GM19463 (cell line): ENCODE measurements around the gene RAI1.
A peak's percentile ranks its signal among the peaks of the same experiment; 100 is the strongest.

Experiments
- ATAC-seq: cut with Tn5 transposase; IDR thresholded peaks from one replicate; pipeline ENCODE4 v1.9.1; 2021; ENCODE audit warnings: mild to moderate bottlenecking, moderate library complexity; ENCODE audit not compliant: unreplicated experiment

Gene RAI1

GRCh38 chr17:17780922-17781590, 99.8 kb downstream of the RAI1 start:
- no peak for ATAC-seq

- ATAC-seq, result no peak
Measured at GRCh38 chr17:17781591-17782496, 100.6 kb downstream of the RAI1 start.

- no peak for ATAC-seq
Measured at GRCh38 chr17:17782523-17783115, 101.4 kb downstream of the RAI1 start.

GRCh38 chr17:17783116-17783824, 102.0 kb downstream of the RAI1 start:
- ATAC-seq, result no peak

GRCh38 chr17:17783825-17784656, 102.8 kb downstream of the RAI1 start:
- no peak for ATAC-seq

- ATAC-seq, result no peak
Measured at GRCh38 chr17:17784657-17785267, 103.5 kb downstream of the RAI1 start.

- ATAC-seq, result no peak
Measured at GRCh38 chr17:17785407-17785806, 104.1 kb downstream of the RAI1 start.

- ATAC-seq, result no peak
Measured at GRCh38 chr17:17786998-17787397, 105.7 kb downstream of the RAI1 start.

- no peak for ATAC-seq
Measured at GRCh38 chr17:17787568-17787967, 106.3 kb downstream of the RAI1 start.

- ATAC-seq, result no peak
Measured at GRCh38 chr17:17788967-17789366, 107.7 kb downstream of the RAI1 start.

GRCh38 chr17:17789410-17789809, 108.2 kb downstream of the RAI1 start:
- ATAC-seq, result no peak

- ATAC-seq, result no peak
Measured at GRCh38 chr17:17789828-17790636, 108.8 kb downstream of the RAI1 start.

- no peak for ATAC-seq
Measured at GRCh38 chr17:17790637-17791464, 109.6 kb downstream of the RAI1 start.

GRCh38 chr17:17792037-17792550, 110.8 kb downstream of the RAI1 start:
- no peak for ATAC-seq

- ATAC-seq, result peak; percentile 56
Measured at GRCh38 chr17:17792551-17793377, 111.5 kb downstream of the RAI1 start.

- ATAC-seq, result no peak
Measured at GRCh38 chr17:17793378-17794214, 112.3 kb downstream of the RAI1 start.
